SK-N-SH (cell line): Measurements from ENCODE around the gene PLEKHA6.

ENCODE experiments used
- CTCF ChIP-seq: fragments of 200-600 bp; sonication (generic); IDR thresholded peaks from 2 replicates; pipeline ENCODE4 v1.6.1; 2017; ENCODE audit warnings: antibody characterized with exemption, mild to moderate bottlenecking, moderate library complexity
- FOXJ3 ChIP-seq: sonication (generic); formaldehyde crosslinking; IDR thresholded peaks from 2 replicates; pipeline ENCODE4 v1.5.1; 2020; ENCODE audit warnings: mild to moderate bottlenecking, missing genetic modification reagents
- MAX ChIP-seq: IDR thresholded peaks from 2 replicates; pipeline ENCODE4 v1.4.0; 2012; ENCODE audit warnings: low read depth
- MXI1 ChIP-seq: IDR thresholded peaks from 2 replicates; pipeline ENCODE4 v1.6.1; 2012; ENCODE audit warnings: mild to moderate bottlenecking, low read depth, low read length, improper control_type of control experiment
- RCOR1 ChIP-seq: fragments of 150-350 bp; IDR thresholded peaks from 2 replicates; pipeline ENCODE4 v1.6.1; 2017; ENCODE audit warnings: antibody characterized with exemption, low read length

GRCh38 chr1:204338997-204339396 is 20.7 kb downstream of the PLEKHA6 start:
- TF ChIP-seq CTCF (no peak), MAX (no peak), RCOR1 (no peak), MXI1 (no peak), FOXJ3 (CRISPR knock-in tag) (no peak)
